GM11168 (cell line): ENCODE measurements around the gene EFNA5.

Experiments used
- in situ Hi-C: fragments of 300-500 bp; cut with MboI; formaldehyde crosslinking; loops from one replicate; pipeline ENCODE4 v1.12.0; 2022; ENCODE audit warnings: low sequenced_read_pairs; ENCODE audit not compliant: unreplicated experiment

EFNA5 gene

DNA sequence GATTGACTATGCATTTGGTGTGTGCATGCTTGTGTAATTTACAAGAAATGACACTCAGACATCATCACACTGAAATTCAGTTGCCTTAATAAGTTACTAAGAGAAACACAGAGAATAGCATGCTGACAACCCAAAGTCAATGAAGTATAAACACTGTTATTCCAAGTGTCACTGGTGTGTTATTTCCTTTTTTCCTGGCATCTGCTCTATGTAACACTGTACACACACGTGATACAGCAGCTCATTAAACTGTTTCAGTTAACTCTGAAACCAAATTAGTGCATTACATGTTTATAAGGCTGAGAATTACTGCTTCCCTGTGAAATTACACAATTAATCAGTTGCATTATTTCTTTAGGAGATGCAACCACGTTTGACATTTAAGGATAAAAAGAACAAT, 252.7 kb downstream of the EFNA5 start:
- in situ Hi-C loops = no loop called here

- in situ Hi-C loops = no loop called here
Measured at GRCh38 chr5:107415762-107416161, 255.0 kb downstream of the EFNA5 start.

GRCh38 chr5:107414802-107415201, 255.9 kb downstream of the EFNA5 start:
- in situ Hi-C loops = no loop called here

- in situ Hi-C loops = no loop called here
Measured at GRCh38 chr5:107413754-107414153, 257.0 kb downstream of the EFNA5 start.

GRCh38 chr5:107408564-107408963, 262.2 kb downstream of the EFNA5 start:
- in situ Hi-C loops = no loop called here

DNA sequence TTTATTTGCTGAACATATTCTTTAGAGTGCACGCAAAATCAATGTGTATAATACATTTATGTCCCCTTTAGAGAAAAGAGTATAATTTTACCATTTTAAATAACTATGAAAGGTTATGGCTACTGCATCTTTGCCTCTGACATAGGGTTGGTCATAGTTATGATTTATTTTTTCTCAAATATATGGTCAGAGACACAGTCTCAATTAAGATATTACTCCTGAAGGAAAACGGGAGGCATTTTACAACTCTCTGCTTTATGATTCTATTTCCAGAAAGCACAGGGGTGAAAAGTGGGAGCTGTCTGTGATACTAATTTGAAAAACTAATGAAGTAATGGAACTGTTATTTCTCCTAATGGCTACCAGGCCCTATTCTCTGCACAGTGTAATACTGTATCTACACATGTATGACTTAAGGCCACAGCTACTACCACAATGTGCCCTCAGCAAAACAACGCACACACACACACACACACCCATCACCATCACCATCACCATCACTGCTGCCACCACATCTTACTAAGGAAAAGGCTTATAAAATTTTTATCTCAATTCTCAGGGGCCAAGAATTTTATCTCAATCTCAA, 262.9 kb downstream of the EFNA5 start:
- in situ Hi-C loops = no loop called here

DNA sequence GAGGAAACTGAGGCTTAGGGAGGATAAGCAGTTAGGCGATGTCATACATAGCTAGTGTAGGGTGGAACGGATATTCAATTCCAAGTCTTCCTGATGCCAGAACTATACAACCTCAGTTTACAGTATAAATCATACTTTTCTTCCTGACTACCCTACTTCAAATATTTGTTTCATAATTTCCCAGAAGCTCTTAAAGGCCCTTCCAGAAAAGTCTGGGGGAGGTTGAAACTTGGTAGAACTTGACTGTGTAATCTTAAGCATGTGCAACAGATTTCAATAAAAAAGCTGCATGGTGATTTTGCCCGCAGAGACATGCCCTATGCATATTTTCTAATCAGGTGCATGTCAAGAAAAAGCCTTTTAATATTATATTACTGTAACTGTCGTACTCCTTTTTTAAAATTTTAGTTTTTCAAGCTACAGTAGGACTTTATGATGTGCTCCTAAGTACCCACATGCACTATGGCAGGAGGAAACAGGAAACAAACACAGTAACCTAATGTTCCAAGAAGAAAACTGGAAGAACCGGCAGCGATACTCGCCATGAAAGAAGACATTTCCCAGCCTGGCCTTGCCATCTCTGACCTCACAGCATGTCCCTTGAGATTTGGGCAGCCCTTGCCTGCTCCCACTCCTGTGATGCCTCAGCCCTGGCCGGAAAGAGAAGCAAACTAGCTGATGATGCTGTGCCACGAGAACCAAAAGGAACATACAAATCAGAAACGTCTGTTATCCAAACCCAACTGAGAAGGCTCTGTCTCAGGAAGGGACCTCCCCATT, 266.0 kb downstream of the EFNA5 start:
- in situ Hi-C loops = no loop called here

GRCh38 chr5:107403228-107403953, 267.3 kb downstream of the EFNA5 start:
- in situ Hi-C loops = no loop called here

DNA sequence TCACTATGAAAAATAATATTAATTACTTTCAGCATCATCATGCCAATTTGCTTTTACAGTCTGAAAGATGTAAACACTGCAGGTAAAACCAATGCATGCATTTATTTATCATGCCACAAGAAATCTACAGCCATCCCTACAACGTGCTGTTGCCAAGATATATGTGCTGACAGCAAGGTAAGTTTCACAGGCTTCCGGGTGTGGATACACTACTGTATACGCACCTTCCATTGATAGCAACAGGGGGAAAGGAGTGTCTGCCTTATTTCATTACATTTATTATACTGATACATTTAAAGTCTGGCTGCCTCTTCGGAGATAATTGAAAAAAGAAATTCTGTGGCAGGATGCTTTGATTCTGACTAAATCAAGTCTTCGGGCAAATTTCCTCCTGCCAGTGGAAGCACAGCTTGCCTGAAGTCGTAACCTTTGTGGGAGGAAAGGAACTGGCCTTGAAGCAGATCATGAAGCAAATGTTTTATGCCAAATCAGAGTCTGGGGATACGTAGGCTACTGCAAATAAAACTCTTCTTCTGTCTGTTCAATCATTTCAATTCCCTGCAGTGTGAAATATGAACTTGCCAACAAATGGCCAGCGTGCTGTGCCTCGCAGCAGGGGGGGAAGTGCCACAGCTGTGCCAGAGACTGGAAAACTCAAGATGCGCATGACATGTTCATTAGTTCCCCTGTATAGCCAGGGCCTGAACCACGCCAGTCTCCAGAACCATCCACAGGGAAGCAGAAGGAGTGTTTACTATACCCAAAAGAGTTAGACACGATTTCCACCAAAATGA, 268.1 kb downstream of the EFNA5 start:
- in situ Hi-C loops = no loop called here

DNA sequence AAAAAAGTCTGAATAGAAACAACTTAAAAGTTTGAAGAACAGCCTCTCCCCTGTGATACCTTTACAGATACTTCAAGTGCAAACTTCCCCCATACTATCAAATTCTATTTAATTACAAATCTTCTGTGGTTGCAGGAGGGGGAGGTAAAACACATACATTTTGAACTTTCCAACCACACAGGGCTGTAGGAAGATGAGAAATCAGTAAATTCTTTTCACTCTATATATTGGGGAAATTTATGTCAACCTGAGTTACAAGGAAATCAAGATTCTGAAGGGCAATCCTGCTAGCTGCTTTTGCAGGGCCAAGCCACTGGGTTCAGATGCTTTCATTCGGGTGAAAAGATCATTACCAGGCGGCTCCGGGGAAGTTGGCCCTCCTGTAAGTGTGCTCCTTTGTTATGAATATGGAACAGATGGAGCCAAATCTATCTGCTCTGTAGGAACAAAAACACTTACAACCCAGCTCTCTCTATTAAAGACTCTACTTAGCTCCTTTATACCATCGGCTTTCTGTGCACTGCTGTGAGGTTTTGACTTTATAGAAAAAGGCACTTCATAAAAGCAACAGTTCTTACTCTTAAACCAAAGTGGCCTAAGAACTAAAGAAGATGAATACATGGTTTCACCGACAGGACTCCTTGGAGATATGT, 269.1 kb downstream of the EFNA5 start:
- in situ Hi-C loops = no loop called here

DNA sequence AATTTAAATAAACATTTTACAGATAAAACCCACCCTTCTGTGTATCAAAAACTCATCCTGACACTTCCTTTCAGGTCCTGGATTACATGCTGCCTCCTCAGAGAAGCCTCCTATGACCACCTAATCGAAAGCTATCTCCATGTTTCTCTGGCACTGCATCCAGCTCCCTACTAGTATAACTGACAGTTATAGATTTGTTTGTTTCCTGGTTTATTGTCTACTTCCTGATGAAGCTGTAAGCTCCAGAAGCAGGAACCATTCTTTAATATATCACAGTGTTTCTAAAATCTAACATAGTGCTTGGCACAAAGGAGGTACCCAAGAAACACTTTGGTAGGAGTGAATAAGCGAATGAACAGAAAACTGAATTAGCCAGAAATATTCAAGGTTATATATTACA, 270.4 kb downstream of the EFNA5 start:
- in situ Hi-C loops = no loop called here

DNA sequence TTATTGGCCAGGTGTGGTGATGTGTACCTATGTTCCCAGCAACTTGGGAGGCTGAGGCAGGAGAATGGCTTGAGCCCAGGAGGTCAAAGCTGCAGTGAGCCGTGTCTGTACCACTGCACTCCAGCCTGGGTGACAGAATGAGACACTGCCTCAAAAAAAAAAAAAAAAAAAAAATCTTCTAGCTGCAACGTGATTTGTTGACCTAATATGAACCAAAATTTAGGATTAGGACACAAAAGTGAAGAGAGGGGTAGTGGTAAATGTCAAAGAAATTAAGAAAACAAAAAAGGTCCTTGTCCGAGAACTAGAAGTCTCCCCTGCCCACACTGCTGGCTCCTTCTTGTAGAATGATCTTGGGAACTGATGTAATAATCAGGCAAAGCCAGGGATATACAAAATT, 272.0 kb downstream of the EFNA5 start:
- in situ Hi-C loops = no loop called here

DNA sequence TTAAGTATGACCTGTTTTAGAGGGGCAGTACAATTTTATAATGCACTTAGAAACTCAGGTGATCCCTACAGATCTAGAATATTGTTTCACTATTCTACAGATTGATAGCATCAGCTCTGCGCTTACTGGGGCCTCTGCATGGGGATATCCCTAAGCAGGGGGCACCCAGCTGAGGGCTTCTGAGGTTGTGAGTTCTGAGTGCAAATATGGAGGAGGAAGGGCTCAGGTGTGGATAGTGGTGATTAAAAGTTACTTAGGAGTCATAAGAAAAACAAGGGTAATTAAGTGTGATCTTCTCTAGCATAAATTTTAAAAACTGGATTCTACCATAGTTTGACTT, 274.4 kb downstream of the EFNA5 start:
- in situ Hi-C loops = no loop called here

- in situ Hi-C loops = no loop called here
Measured at GRCh38 chr5:107395632-107396350, 274.9 kb downstream of the EFNA5 start.

DNA sequence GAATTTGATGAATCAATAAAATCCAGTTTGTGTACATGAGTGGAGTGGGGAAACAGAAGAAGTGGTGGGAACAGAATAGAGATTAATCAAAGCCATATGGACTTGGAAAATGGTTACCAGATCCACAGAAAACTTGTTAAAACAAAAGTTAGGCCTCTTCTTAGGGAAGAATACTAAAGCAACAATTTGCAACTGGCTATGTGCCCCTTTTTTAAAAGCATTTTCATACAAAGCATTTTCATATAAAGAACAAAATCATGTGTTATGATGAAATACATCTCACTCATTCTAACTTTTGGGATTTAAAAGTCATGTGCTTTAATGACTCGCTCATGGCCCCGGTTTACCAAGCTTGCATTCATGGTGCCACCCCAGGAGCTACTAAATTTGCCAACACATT, 276.9 kb downstream of the EFNA5 start:
- in situ Hi-C loops = no loop called here

DNA sequence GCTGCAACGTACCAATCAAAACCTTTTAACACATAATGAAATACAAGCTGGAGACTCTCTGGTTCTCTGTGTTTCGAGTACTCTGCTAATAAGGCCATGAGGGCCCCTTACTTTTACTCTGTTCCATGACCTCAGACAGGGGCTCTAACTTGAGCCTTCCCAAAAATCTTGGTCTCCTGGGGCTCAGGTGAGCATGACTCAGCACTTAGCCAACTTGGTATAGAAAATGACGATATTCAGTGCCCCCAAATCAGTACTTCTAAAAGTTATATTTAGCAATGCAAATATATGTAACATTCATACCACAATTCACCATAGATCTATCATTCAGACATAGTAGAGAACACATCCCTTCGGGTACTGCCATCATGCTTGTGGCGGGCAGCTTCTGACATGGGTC, 278.9 kb downstream of the EFNA5 start:
- in situ Hi-C loops = no loop called here

- in situ Hi-C loops = no loop called here
Measured at GRCh38 chr5:107389775-107390148, 281.0 kb downstream of the EFNA5 start.

- in situ Hi-C loops = no loop called here
Measured at GRCh38 chr5:107389130-107389774, 281.5 kb downstream of the EFNA5 start.

DNA sequence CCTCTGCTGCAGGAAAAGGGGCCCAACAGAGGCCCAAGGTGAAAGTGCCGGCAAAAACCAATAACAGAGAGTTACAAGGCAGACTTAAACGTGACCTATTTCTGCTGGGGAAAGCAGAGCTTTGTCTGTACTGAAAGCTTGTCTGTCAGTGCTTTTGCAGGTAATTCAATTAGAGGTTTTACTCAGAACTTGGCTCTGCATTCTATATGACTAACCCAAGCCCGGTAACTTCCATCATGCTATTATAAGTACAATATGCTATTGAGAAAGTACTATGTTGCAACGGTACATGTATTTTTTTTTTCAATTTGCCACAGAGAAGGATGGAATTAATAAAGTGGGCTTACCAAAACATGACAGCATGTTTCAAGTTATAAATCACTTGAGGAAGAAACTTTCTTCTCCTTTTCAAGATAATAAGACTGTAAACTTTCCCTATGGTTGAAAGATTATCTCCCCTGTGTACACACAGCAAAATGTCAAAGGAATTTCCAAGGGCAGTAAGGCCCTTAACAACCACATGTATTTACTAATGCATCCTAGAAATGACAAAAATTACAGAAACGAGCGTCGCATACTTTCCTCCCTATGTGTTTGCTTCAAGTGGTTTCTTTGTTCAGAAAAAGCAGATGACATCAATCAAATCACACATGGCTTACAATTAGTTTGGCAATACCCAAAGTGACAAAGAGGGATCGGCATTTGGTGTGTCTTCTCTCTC, 282.4 kb downstream of the EFNA5 start:
- in situ Hi-C loops = no loop called here
